ENCODE data around the gene IDS. TPM values are rescaled to one million over a fixed set of nuclear protein-coding genes. Genes with fewer than 3 reads are reported as not detected.
"Not testable (repeated sequence)": the region's sequence is repeated elsewhere in the genome, so short reads cannot be mapped to it uniquely, and the experiment has no call there.

IDS gene
- total RNA-seq, 1 donor from 2014 or later, result 43.6 TPM

DNA sequence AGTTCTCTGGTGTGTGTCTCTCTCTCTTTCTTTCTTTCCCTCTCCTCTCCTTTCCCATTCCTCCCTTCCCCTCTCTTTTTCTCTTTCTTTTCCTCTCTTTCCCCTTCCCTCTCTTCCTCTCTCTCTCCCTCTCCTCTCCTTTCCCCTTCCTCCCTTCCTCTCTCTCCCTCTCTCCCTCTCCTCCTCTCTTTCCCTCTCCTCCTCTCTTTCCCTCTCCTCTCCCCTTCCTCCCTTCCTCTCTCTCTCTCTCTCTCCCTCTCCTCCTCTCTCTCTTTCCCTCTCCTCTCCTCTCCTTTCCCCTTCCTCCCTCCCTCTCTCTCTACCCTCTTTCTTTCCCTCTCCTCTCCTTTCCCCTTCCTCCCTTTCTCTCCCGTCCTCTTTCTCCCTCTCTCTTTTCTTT lies 23.3 kb upstream of the IDS start:
- no peak for DNase-seq (ENCODE audit: low spot score)

DNA sequence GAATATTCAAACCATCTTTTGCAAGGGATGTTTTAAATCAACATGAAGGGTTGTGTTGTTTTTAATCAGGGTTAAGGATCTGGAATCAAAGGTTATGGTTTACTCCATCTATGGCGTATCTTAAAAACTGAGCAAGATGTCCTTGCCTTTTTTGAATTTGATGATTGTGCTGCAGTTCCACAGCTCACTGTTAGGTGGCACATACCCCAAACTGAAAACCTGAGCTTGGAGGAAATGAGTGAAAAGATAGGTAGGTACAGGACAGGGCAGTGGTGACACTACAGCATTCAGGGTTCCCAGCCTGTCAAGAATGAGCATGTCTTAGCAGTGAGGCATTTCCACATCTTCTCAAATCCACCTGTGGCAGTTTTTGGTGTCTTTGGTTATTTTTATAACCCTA lies 22.6 kb upstream of the IDS start:
- DNase-seq (ENCODE audit: low spot score), result peak; percentile 36

DNA sequence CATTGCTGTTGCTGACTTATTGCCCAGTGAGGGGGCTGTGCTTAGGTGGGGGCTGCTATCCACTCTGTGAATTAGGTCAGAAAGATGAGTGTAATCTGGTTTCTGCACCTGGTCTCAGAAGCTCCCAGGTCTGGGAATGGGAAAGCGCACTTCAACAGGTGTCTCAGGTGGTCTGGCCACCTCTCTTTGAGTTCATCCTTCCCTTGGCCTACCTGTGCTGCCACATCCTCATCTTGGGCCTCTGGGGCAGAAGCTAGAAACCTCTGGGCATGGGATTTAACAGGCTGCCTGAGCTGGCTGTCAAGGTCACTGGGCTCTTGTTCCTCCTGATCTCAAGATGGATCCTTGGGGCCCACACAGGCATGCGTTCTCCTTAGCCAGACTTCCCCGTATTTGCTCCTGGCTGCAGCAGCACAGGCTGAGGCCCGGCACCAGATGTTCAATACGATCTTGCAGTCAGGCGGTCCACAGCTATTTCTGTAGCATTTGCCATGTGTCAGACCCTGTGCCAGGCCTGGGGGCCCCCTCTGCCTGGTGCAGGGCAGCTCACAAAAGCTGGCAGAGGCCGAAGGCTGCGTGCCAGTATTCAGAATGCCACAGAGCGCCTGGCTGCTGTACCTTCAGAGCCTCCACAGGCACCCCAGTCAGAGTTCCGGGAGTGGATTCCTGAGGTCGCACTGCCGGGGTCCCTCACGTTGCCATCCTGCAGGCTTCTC lies 21.4 kb upstream of the IDS start:
- DNase-seq (ENCODE audit: low spot score), result not testable (repeated sequence)

DNA sequence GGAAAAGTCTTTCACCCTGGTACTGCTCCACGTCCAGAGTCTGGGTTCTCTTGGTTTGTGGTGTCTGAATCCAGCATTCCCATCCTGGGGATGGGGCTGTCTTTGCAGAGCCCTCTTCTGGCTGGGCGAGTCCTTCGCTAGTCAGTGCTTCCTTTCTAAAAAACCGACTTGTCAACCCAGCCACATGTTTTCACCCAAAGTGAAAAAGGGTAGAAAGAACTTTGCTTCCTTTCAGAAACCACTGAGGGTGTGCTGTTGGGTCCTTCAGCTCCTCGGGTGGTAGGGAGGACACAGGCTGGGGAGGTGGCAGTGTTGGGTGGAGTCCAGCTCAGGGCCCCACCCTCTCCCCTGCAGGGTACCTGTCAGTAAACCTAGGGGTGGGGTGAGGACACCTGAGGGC lies 20.8 kb upstream of the IDS start:
- DNase-seq (ENCODE audit: low spot score), result not testable (repeated sequence)

DNA sequence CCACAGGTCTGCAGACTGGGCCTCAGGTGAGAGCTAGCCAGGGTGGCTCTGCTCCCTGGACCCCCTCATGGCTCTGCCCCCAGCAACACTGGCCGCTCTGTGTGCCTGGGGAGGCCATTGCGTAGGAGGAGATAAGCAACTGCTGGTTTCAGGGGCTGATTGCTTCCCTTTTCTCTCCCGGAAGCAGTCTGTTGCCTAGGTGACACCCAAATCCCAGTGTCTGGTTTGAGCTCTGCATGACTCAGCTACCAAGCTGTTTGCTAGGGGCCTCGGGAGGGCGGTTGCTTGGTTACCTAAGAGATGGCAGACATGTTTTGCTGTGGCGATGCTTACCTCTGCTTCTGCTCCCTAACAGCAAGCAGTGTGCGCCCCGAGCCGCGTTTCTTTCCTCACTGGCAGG lies 20.3 kb upstream of the IDS start:
- DNase-seq (ENCODE audit: low spot score), result peak; percentile 72

DNA sequence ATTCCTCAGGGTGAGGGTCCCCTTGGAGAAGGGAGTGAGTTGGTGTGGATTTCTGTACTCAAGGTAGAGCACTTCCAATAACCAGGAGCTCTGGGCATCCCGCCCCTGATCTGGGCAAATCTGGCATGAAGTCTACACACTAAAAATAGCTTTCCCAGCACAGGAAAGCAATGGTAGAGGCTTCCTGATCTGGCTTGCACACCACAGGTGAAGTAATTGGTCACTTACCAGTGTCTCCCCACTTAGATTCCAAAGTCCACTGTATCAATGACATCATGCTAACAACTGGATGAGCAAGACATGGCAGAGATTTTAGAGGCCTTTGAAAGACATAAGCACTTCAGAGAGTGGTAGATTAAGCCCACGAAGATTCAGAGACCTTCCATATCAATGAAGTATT lies 17.8 kb upstream of the IDS start:
- no peak for DNase-seq (ENCODE audit: low spot score)

DNA sequence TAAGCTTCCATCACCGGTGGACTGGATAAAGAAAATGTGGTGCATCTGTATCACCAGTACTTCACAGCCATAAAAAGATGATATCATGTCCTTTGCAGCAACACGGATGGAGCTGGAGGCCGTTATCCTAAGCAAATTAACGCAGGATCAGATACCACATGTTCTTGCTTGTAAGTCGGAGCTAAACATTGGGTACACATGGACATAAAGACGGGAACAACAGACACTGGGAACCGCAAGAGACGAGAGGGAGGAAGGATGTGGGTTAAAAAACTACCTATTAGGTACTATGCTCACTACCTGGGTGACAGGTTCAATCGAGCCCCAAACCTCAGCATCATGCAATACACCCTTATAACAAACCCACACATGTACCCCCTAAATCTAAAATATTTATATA lies 16.3 kb upstream of the IDS start:
- no peak for DNase-seq (ENCODE audit: low spot score)

DNA sequence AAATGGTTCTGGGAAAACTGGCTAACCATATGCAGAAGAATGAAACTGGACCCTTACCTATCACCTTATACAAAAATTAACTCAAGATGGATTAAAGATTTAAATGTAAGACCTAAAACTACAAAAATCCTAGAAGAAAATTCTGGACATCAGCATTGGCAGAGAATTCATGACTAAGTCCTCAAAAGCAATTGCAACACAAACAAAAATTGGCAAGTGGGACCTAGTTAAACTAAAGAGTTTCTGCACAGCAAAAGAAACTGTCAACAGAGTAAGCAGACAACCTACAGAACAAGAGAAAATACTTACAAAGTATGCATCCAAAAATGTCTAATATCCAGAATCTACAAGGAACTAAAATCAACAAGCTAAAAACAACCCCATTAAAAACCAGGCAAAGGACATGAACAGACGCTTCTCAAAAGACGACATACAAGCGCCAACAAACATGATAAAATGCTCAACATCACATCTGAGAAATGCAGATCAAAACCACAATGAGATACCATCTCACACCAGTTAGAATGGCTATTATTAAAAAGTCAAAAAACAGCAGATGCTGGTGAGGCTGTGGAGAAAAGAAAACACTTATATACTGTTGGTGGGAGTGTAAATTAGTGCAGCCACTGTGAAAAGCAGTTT lies 15.7 kb upstream of the IDS start:
- DNase-seq (ENCODE audit: low spot score), result not testable (repeated sequence)

DNA sequence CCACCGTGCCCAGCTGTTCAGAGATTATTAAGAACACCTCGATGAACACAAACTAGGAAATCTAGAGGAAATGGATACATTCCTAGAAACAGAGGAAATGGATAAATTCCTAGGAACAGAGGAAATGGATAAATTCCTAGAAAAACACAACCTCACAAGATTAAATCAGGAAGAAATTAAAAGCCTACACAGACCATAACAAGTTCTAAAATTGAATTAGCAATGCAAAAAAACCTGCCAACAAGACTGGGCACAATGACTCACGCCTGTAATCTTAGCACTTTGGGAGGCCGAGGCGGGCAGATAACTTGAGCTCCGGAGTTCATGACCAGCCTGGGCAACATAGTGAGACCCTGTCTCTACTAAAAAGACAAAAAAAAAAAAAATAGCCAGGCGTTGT lies 13.1 kb upstream of the IDS start:
- no peak for DNase-seq (ENCODE audit: low spot score)

DNA sequence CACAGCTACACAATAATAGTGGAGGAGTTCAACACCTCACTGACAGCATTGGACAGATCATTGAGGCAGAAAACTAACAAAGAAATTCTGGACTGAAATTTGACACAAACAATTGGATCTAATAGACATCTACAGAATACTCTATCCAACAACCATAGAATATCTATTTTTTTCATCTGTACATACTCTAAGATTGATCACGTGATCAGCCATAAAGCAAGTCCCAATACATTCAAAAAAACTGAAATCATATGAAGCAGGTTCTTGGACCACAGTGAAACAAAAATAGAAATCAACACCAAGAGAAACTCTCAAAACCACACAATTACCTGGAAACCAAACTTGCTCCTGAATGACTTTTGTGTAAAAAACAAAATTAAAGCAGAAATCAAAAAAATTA lies 12.2 kb upstream of the IDS start:
- DNase-seq (ENCODE audit: low spot score), result no peak

DNA sequence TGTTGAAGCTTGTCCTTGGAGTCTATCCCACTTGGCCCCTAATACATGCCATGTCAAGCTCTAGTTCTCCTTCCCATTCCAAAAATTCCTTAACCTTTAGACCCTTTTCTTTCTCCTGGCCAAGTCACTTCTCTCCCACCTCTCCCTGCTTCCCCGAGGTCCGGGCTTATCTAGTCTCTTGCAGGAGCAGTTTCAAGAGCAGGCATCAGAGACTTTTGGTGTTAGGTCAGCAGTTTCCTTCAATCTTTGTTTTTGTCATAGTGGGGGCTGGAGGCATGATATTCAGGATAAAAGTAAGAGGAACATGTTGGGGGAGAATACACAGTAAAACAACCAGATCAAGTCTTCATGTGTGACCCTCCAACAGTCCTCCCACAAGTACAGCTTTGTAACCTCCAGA lies 11.5 kb upstream of the IDS start:
- no peak for DNase-seq (ENCODE audit: low spot score)

DNA sequence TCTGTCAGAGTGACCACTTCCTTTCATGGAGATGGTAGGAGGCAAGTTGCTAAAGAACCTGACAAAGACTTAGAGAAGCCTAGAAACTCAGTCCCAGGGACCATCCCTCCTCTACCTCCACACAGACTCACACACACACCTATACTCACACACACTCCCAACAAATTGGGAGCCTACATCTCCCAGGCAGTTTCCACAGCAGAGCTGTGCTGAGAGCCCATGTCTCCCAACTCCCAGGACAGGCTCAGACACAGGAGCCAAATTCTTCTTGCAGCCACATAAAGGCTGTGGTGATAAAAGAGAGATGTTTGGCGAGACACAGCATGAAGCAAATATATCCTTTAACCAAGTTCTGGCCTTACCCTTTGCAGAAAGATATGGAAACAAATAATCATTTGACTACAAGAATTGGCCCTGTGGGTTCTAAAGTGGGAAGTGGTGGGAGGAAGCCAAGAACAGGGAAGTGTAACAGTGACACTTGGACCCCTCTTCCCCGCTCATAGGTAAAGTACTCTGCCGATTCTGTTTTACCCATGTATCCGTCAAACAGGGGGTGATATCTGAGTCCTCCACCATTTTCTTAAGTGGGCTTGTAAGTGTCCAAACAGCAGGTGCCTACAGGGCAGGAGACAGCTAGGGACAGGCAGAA lies 11.0 kb upstream of the IDS start:
- DNase-seq (ENCODE audit: low spot score), result no peak

DNA sequence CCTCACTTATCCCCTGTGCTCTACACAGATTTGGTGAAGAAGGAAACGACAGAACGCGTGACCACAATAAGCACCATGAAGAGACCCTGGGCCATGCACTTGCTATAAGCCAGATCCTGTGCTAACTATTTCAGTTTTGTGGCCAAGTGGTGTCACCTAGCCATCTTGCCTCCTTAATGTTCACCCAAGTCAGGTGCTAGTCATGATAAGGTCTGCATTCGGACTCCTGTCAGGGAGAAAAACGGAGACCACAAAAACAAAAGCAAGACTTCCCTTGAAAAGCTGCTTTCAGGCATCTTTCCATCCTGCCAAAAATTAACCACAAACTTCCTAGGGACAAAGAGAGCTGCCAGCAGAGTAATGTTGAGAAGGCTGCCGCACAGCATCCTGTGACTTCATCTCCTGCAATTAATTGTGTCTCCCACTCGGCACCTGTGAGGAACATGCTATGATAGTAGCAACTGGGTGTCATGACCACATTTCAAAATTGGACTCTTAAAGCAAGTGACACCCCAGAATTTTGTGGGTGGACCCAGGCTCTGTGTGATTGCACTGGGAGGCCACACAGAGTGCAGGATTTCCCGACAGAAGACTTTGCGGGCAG lies 8.8 kb upstream of the IDS start:
- no peak for DNase-seq (ENCODE audit: low spot score)

DNA sequence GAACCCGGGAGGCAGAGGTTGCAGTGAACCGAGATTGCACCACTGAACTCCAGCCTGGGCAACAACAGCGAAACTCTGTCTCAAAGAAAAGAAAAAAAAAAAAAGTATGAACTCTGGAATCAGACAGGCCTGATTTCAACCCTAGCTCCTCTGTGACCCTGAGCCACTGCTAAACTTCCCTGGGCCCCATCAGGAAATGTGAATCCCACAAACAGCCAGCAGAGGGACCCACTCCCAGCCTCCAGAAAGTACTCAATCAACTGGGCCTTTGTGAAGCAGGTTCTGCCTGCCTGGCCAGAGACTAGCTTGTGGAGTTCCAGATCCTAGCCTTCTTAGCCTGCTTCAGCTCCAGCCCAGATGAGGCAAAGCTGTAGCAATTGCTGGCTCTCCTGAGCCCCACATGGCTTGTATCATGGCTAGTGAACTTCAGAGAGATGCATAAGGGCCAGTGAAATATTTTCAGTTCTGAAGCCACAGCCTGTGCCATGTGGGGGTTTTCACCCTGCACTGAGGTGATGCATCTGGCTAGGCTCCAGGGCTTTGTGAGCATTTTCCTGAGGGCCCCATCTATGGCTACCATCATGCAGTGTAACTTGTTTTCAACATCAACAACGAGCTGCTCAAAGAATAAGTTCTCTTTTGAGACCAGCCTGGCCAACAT lies 7.2 kb upstream of the IDS start:
- peak; percentile 50 for DNase-seq (ENCODE audit: low spot score)

DNA sequence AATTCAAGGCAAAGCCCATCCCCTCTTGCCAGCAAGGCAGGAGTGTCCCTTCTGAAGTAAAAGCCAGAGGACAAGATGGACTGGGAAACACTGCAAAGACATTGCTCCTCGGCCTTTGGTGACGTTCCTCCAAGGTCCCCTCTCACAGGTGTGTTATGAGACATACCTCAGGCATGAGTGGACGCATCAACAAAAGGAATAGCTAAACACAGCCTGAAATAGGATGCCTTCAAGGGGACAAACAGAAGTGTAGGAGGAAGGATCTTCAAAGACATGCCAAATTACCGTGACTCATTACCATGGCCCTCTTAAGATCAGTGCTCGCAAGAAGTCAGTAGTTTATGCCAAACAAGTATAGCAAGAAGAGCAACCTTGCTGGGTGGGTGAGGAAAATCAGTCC lies 6.0 kb upstream of the IDS start:
- peak; percentile 43 for DNase-seq (ENCODE audit: low spot score)

DNA sequence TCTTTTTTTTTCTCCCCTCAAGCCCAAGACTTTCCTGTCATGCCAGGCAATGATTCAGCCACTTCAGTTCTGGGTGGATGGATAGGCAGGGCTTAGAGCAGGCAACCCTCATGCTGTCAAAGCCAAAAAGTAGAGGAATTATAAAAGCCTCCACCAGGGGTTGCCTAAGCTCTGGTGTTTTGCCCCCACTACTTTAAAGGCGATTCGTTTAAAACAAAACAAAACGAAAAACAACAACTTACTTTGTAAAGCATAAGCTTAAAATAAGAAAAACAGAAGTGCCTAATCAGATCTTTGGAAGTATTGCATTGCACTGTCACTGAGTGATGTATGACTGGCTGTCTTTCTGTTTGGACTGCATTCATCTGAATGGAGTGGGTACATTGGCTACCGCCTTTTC lies 5.3 kb upstream of the IDS start:
- peak; percentile 9 for DNase-seq (ENCODE audit: low spot score)

DNA sequence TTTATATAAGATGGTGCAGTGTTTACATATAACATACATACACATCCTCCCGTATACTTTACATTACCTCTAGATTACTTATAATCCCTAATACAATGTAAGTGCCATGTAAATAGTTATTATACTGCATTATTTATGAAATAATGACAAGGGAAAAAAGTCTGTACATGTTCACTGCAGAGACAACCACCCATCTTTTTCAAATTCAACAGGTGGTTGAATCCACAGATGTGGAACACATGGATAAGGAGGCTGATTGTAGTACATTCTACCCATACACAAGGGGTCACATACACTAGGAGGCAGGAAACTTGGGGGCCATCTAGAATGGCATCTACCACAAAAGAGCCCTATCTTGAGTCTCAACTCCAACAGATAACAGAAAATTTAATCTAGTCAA lies 3.4 kb upstream of the IDS start:
- DNase-seq (ENCODE audit: low spot score), result no peak

DNA sequence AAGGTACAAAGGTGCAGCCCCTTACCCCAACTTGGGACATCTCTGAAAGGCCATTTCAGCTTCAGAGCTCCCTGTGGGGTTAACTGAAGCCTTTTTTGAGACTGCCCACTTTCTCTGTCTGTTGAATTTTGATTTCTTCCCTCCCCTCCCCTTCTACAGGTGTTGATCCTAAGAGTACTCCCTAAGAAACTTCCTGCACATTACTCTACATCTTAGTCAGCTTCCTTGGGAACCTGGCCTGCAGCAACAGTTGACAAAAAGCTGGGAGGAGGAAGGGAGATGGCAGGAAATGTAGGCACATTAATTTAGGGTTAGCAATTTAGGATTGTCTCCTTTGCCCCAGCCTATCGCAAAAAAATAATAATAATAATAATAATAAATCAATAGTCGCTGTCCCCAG lies 1.2 kb upstream of the IDS start:
- DNase-seq (ENCODE audit: low spot score), result no peak

DNA sequence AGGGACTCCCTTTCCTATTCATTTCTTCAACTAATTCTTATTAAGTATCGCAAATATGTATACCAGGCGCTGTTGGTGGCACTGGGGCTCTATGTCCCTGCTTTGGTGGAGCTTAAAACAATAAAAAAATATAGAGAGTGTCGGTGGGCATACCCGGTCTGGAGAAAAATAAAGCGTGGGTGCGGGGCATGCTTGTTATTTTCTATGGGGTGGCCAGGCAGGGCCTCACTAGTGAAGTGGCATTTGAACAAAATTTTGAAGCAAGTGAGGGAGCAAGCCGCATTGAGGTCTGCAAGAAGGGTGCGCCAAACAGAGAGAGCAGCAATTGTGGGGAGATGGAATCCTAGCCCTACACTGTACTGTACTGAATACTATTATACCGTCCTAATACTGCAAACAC lies 565 bp upstream of the IDS start:
- DNase-seq (ENCODE audit: low spot score), result no peak

DNA sequence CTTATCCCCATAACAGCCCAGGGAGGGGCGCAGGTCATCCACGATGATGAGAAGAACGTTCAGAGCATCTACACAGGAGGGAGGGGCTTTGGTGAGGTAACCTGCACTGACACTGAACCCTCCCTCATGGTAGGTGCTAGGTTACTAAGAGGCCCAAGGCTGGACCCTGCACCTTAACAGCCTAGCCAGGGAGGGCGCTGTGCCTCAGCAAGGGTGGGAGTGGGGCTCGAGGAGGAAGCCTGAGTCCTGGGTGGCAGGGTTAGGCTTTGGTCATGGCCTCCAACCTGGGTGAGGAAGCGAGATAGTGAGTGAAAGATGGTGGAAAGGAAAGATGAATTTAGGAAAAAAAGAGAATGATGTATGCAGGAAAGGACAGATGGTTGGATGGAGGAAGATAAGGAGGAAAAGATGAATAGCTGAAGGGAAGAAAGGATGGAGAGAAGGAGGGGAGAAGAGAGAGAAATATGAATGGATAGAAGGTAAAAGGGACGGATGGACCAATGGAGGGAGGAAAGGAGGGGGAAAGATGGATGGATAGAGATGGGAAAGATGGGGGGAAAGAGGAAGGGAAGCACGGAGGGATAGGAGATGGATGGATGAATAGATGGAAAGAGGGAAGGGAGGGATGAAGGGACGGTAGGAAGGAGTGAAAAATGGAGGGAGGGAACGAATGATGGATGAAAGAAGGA lies 736 bp downstream of the IDS start:
- DNase-seq (ENCODE audit: low spot score), result peak; percentile 17

DNA sequence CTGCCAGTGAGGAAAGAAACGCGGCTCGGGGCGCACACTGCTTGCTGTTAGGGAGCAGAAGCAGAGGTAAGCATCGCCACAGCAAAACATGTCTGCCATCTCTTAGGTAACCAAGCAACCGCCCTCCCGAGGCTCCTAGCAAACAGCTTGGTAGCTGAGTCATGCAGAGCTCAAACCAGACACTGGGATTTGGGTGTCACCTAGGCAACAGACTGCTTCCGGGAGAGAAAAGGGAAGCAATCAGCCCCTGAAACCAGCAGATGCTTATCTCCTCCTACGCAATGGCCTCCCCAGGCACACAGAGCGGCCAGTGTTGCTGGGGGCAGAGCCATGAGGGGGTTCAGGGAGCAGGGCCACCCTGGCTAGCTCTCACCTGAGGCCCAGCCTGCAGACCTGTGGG lies 1.7 kb downstream of the IDS start:
- peak; percentile 60 for DNase-seq (ENCODE audit: low spot score)

DNA sequence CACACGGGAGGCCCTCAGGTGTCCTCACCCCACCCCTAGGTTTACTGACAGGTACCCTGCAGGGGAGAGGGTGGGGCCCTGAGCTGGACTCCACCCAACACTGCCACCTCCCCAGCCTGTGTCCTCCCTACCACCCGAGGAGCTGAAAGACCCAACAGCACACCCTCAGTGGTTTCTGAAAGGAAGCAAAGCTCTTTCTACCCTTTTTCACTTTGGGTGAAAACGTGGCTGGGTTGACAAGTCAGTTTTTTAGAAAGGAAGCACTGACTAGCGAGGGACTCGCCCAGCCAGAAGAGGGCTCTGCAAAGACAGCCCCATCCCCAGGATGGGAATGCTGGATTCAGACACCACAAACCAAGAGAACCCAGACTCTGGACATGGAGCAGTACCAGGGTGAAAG lies 2.2 kb downstream of the IDS start:
- not testable (repeated sequence) for DNase-seq (ENCODE audit: low spot score)
